Activated CD4-positive, alpha-beta T cell treated with anti-CD3 and anti-CD28 coated beads, Interleukin-2, amount 10 ng/mL, durations not matched to agents 7 days and 5 days (primary cell): Measurements from ENCODE around the gene ERC2. TPM values are rescaled to one million over a fixed set of nuclear protein-coding genes. Genes with fewer than 3 reads are reported as not detected.

Experiments
- CTCF ChIA-PET: fragments of 350-600 bp; sonication (Branson Sonifier 250); formaldehyde crosslinking; loops from one replicate; lab custom pipeline; 2021; ENCODE audit warnings: antibody characterized with exemption; lab: Charles Lee
- POLR2A ChIA-PET: fragments of 350-600 bp; sonication (Branson Sonifier 250); formaldehyde crosslinking; loops from one replicate; lab custom pipeline; 2021; ENCODE audit warnings: antibody characterized with exemption; lab: Charles Lee
- DNase-seq: peaks from one replicate; pipeline ENCODE4 v3.0.0-alpha.2; 2020
- H3K27ac Mint-ChIP-seq: one replicate; pipeline ENCODE4 v1.8.0; 2021; ENCODE audit warnings: mild to moderate bottlenecking, moderate library complexity, mixed read lengths
- H3K27me3 Mint-ChIP-seq: one replicate; pipeline ENCODE4 v1.8.0; 2021; ENCODE audit warnings: mixed read lengths
- H3K36me3 Mint-ChIP-seq: one replicate; pipeline ENCODE4 v1.8.0; 2021; ENCODE audit warnings: low read depth, mixed read lengths
- H3K4me1 Mint-ChIP-seq: one replicate; pipeline ENCODE4 v1.8.0; 2021; ENCODE audit warnings: mixed read lengths
- H3K4me3 Mint-ChIP-seq: one replicate; pipeline ENCODE4 v1.8.0; 2021; ENCODE audit warnings: mild to moderate bottlenecking, moderate library complexity, mixed read lengths
- H3K9me3 Mint-ChIP-seq: one replicate; pipeline ENCODE4 v1.8.0; 2021; ENCODE audit warnings: mixed read lengths
- total RNA-seq, 2 experiments: library from RNA; stranded (reverse); gene quantifications; one replicate each; pipeline ENCODE4 v1.2.3, GENCODE V29; 2021

ERC2 gene
- total RNA-seq, 2 experiments from 2014 or later: not detected

DNA sequence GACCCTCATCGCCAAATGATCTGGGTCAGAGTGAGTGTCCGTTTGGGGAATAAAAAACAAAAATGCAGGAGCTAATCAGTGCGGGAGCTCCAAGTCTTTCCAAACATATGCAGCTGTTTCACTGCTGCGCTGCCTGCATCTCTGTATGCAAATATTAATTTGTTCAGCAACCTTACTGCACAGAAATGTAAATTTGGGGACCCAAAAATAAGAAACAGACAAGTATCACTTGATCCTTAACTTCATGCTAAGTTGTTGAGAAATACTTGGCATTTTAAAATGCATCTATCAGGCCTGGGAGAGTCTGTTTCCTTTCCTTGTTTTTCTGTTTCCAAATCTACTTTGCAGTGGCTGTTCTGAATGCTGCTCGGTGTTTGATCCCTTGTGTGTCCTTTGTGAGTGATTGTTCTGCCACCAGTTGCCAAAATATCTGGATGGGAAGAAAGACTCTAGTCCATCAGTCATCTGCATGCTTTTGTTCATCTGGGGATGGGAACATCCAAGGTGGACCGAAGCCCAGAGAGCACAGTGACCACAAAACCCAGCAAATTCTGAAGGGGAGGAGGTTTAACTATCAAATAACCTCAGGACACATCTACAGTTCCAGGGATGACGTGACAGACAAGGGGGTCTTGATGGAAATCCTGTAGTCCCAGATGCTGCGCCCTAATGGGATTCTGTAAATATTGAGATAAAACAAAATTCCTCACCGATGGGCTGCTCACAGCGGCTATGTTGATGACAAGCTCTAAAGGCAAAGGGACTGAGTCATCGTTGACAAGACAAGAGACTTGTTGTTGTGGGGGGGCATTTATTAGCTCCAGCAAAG is 781.6 kb downstream of the ERC2 start:
- no peaks in the 10 kb centered on the region for H3K27me3 Mint-ChIP-seq

DNA sequence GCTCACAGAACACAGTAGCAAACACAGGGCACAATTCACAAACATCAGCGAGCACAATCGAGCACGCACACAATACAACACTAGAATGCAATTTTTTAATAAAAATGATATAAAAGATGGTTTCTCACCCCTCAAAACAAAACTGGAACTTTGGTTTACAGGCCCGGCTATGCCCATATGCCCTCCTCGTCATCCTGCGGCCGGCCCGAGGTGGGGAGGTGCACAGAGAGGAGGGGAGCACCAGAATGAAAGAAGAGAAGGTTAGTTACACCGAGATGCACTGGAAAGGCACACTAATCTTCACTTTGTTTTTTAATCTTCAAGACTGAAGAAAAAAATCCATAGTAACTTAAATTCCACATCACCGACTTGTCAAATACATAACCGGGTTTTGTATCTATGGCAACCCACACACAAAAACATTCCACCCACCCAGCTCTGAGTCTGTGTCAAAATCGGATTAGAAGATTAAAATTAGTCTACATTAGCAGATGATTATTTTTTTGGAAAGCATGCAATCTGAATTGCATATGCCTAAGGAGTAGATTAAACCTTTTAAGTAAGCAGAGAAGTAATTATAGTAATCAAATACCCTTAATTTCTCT is 784.5 kb downstream of the ERC2 start:
- Mint-ChIP-seq H3K27me3 (no peaks in the 10 kb centered on the region), H3K4me1 (no peaks in the 10 kb centered on the region), H3K4me3 (no peak overlapping the region), H3K27ac (no peak overlapping the region), H3K9me3 (no peaks in the 10 kb centered on the region), H3K36me3 (no peaks in the 10 kb centered on the region)
- ChIA-PET POLR2A (no interaction called here), CTCF (interaction anchor here (0.7 kb wide), 1 partner anchor 53 kb away, joined by 4 read pairs; no protein-coding TSS in a partner anchor)
- DNase-seq: no peak

More for the DNA sequence above, 781.6 kb downstream of the ERC2 start:
- Mint-ChIP-seq H3K27ac (no peak overlapping the region), H3K4me3 (no peak overlapping the region), H3K9me3 (no peaks in the 10 kb centered on the region), H3K4me1 (no peaks in the 10 kb centered on the region), H3K36me3 (no peaks in the 10 kb centered on the region)
- no peak for DNase-seq
- ChIA-PET POLR2A (no interaction called here), CTCF (no interaction called here)

DNA sequence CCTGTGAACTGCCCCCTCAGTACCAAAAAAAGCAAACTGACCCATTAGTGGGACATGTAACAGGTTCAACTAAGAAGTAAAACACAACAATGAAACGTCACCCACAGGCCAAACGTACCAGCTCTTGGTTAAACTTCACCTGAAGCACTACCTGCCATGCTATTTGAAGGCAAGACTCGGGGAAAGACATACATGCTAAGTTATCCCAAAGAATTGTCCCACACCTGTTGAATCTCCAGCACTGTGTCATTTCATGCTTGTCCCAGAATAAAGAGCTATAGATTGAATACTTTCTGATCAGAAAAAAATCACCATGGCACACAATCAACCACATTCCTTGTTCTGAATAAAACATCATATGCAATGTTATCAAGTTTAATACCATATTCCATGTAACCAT is 785.8 kb downstream of the ERC2 start:
- Mint-ChIP-seq H3K9me3 (no peaks in the 10 kb centered on the region), H3K27me3 (no peaks in the 10 kb centered on the region), H3K4me1 (no peaks in the 10 kb centered on the region), H3K4me3 (no peak overlapping the region), H3K27ac (no peak overlapping the region), H3K36me3 (no peaks in the 10 kb centered on the region)
- no peak for DNase-seq
- ChIA-PET POLR2A (no interaction called here), CTCF (interaction anchor here (0.5 to 1.0 kb wide), 2 partner anchors 16 to 1091 kb away, joined by 3 to 4 read pairs; no protein-coding TSS in a partner anchor)

DNA sequence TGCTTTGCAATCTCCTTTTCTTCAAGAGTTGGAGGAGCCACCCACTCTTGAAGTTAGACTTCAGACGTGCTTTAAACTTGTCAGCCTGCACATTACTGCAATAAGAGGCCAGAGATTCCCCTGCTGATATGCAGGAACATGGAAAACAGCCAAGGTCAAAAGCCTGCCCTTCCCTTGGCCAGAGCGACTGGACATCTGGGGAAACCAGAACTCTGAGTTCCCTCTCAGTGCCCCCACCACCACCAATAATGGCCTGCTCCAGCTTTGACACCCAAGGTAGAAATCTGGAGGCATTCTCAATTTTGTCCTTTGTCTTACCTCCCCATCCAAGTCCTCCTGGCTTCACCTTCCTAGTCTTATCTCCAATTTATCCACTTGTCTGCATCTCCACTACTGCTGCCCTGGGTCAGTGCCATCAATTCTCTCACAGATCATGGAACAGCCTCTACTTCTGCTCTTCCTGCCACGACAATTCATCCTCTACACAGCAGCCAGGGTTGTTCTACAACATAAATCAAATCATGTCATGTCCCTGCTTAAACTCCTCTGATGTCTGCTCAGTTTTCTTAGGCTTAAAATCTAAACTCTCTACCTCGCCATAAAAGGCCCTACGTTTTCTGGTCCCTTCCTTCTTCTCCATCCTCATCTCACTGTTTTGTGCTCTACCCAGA is 789.6 kb downstream of the ERC2 start:
- no peaks in the 10 kb centered on the region for H3K27me3 Mint-ChIP-seq
- ChIA-PET CTCF (no interaction called here), POLR2A (no interaction called here)
- DNase-seq: no peak
- H3K27ac Mint-ChIP-seq: no peak overlapping the region
- H3K4me3 Mint-ChIP-seq: no peak overlapping the region
- no peaks in the 10 kb centered on the region for H3K9me3 Mint-ChIP-seq
- no peaks in the 10 kb centered on the region for H3K36me3 Mint-ChIP-seq
- H3K4me1 Mint-ChIP-seq: peaks cover 1% of the 10 kb centered on the region

DNA sequence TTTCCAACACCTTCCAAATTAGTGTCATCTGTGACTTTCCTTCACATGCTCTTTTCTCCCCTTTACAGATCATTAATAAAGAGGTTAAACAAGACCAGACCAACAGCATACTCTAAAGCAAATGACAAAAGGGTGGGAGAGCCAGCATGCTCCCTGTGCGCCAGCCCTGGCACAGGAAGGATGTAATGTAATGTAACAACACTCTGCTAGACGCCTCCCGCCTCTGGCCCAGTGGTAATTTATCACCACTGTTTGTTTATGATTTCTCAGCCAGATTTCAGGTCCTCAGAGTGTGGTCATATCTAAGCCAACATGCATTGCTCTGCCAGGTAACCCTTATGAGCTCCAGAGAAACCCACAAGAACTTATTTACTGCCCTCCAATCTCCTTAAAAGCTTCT is 791.6 kb downstream of the ERC2 start:
- Mint-ChIP-seq H3K4me3 (no peak overlapping the region), H3K27me3 (no peaks in the 10 kb centered on the region), H3K9me3 (no peaks in the 10 kb centered on the region), H3K27ac (no peak overlapping the region), H3K4me1 (peaks cover 1% of the 10 kb centered on the region), H3K36me3 (no peaks in the 10 kb centered on the region)
- CTCF ChIA-PET: no interaction called here
- DNase-seq: no peak
- POLR2A ChIA-PET: no interaction called here

DNA sequence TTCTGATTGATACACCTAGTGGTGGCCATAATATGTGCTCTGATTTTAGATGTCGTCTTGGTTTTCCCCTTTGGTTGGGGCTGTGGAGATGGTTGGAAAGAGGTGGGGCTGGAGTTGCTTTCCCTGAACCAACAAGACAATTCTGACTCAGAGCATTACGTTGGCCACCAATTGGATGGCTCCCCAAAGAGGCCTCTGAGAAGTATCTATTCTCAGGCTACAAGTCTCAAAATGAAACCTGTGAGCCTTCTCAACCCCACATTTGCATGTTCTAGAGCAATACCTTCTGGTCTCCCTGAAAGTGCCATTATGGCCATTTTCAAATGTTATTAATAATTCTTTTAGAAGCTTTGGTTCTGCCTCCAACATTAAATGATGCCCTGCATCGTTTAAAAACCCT is 792.8 kb downstream of the ERC2 start:
- POLR2A ChIA-PET: no interaction called here
- no peak for DNase-seq
- Mint-ChIP-seq H3K4me3 (no peak overlapping the region), H3K4me1 (peaks cover 1% of the 10 kb centered on the region), H3K27me3 (no peaks in the 10 kb centered on the region), H3K9me3 (no peaks in the 10 kb centered on the region), H3K27ac (no peak overlapping the region), H3K36me3 (no peaks in the 10 kb centered on the region)
- CTCF ChIA-PET: no interaction called here

DNA sequence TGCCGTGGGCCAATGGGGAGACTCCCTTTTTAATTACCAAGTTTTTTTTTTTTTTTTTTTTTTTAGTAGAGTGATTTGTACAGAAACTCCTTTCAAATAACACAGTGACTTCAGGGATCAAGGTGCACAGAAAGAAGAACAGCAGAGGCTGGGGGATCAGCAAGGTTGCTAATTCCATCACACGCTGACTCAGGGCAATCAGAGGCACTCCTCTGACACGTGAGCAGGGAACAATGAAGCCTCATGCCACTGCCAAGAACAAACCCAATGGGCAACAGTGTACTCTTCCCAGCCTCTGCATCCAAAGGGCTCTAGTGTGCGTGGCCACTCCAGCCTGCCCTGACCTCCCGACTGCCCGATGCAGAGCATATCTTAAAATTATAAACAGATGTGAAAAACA is 794.5 kb downstream of the ERC2 start:
- Mint-ChIP-seq H3K4me3 (no peak overlapping the region), H3K9me3 (no peaks in the 10 kb centered on the region), H3K27me3 (no peaks in the 10 kb centered on the region), H3K27ac (no peak overlapping the region), H3K36me3 (no peaks in the 10 kb centered on the region), H3K4me1 (peaks cover 1% of the 10 kb centered on the region)
- ChIA-PET POLR2A (no interaction called here), CTCF (interaction anchor here (0.7 kb wide), 1 partner anchor 115 kb away, joined by 3 read pairs; no protein-coding TSS in a partner anchor)
- DNase-seq: no peak

DNA sequence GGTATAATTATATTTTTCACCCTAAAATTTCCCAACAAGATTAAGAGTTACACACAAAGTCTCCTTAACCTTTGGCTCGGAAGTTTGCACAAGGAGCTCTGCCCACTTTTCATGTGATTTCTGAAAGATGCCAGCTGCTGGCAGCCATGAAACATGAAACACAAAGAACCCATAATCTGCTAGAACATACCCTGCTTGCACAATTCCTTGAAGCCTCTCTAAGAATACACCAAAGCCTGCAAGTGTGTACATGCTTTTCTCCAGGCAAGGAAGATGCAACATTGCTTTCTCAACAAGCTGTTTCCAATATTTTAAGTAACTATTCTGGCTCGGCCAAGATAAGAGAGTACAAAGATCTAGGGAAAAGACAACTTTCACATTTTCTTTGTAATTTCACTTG is 799.1 kb downstream of the ERC2 start:
- DNase-seq: no peak
- Mint-ChIP-seq H3K27me3 (peaks cover 2% of the 10 kb centered on the region), H3K4me1 (peaks cover 6% of the 10 kb centered on the region), H3K36me3 (no peaks in the 10 kb centered on the region), H3K4me3 (no peak overlapping the region), H3K9me3 (no peaks in the 10 kb centered on the region), H3K27ac (no peak overlapping the region)
- CTCF ChIA-PET: no interaction called here
- POLR2A ChIA-PET: no interaction called here

DNA sequence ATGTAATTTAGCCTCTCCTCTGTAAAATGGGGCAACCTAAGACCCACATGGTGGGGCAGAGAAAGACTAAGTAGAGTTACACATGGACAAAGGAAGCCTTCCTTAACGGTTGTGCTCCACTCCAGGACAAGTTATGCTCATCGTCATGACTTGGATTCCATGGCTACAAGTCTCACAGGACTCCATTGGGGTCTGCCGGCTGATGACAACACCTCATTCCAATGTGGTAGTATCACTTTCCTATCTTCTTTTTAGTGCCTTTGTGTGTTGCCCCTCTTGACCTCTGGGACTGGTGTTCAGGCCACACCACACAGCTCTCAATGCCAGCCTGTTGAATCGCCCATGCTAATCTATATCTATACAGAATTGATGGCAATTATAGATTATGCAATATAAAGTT is 799.9 kb downstream of the ERC2 start:
- Mint-ChIP-seq H3K9me3 (no peaks in the 10 kb centered on the region), H3K27ac (no peak overlapping the region), H3K27me3 (peaks cover 2% of the 10 kb centered on the region), H3K4me3 (no peak overlapping the region), H3K36me3 (no peaks in the 10 kb centered on the region), H3K4me1 (peaks cover 7% of the 10 kb centered on the region)
- ChIA-PET POLR2A (no interaction called here), CTCF (no interaction called here)
- DNase-seq: no peak

DNA sequence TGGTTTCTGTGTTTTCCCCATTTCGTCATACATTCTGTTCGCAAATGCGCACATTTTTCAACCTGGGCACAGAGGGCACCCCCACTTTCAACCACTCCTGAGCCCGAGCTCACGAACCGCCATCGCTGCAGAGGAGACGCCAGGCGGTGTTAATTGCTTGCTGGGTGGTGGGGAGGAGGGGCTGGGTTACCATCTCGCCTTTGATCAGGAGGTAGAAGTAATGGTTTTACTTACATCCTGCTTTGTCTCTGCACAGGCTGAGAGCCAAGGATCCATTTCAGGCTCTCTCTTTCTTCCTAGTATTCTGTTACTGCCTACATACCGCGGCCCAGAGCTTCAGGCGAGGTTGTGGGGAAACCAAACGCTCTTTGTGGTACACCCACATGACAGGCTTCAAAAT is 803.9 kb downstream of the ERC2 start:
- peaks cover 2% of the 10 kb centered on the region for H3K27me3 Mint-ChIP-seq
- peak overlapping the region; percentile 42 for H3K27ac Mint-ChIP-seq
- H3K36me3 Mint-ChIP-seq: no peaks in the 10 kb centered on the region
- ChIA-PET CTCF (no interaction called here), POLR2A (no interaction called here)
- DNase-seq: peak; percentile 20
- no peak overlapping the region for H3K4me3 Mint-ChIP-seq
- H3K4me1 Mint-ChIP-seq: peaks cover 7% of the 10 kb centered on the region
- no peaks in the 10 kb centered on the region for H3K9me3 Mint-ChIP-seq

DNA sequence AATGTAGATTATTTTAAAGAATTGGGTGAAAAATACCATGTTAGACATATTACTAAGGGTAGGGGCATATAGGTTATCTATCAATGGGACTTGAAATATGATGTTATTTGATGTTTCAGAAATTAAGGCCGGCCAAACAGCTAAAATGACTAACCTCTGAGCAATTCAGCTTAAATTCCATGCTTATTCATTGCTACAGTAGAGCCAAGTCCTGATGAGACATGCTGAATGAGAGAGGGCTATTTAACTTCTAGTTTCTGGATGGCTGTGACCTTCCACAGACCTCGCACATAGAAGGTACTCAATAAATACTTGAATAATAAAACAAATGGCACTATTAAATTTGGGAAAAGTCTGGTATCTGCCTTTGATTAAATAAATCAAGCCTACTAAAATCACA is 805.6 kb downstream of the ERC2 start:
- Mint-ChIP-seq H3K4me1 (peaks cover 7% of the 10 kb centered on the region), H3K4me3 (no peak overlapping the region), H3K9me3 (no peaks in the 10 kb centered on the region), H3K36me3 (no peaks in the 10 kb centered on the region), H3K27me3 (peaks cover 2% of the 10 kb centered on the region), H3K27ac (no peak overlapping the region)
- CTCF ChIA-PET: no interaction called here
- no peak for DNase-seq
- POLR2A ChIA-PET: no interaction called here

DNA sequence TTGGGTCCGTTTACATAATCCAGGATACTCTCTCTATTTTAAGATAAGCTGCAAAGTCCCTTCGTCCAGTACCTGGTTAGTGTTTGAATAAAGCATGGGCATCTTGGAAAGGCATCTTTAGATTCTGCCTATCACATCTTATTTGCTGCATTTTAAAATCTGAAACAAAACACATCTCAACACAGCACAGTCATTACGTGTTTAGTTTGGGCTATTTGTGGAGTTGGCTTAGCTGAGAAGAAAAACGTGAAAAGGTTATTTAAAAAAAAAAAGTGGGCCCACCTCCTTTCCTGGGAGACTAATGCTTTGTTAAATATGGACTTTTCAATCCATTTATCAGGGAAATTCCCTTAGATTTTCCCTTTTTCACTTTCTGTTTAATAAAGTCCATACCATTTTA is 806.7 kb downstream of the ERC2 start:
- no peak overlapping the region for H3K4me3 Mint-ChIP-seq
- H3K36me3 Mint-ChIP-seq: no peaks in the 10 kb centered on the region
- CTCF ChIA-PET: interaction anchor here (0.6 kb wide), 1 partner anchor 21 kb away, joined by 4 read pairs; no protein-coding TSS in a partner anchor
- no peak overlapping the region for H3K27ac Mint-ChIP-seq
- peaks cover 7% of the 10 kb centered on the region for H3K4me1 Mint-ChIP-seq
- POLR2A ChIA-PET: interaction anchor here (0.6 kb wide), 1 partner anchor 192 kb away, joined by 3 read pairs; no protein-coding TSS in a partner anchor
- no peaks in the 10 kb centered on the region for H3K9me3 Mint-ChIP-seq
- peaks cover 2% of the 10 kb centered on the region for H3K27me3 Mint-ChIP-seq
- no peak for DNase-seq

DNA sequence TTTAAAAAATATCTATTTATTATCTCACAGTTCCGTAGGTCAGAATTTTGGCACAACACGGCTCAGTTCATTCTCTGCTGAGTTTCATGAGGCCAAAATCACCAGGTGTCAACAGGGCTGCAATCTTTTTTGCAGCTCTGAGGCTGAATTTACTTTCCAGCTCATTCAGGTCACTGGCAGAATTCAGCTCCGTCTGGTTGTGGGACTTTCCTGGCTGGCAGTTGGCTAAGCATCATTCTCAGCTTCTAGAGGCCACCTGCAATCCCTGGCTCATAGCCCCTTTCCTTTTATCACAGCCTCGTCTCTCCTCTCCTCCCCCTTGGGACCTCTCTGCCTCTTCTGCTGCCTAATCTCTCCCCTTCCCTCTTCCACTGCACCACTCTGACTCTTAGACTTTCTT is 807.1 kb downstream of the ERC2 start:
- no peak for DNase-seq
- Mint-ChIP-seq H3K9me3 (no peaks in the 10 kb centered on the region), H3K4me3 (no peak overlapping the region), H3K27ac (no peak overlapping the region), H3K27me3 (peaks cover 2% of the 10 kb centered on the region), H3K36me3 (no peaks in the 10 kb centered on the region), H3K4me1 (peaks cover 7% of the 10 kb centered on the region)
- ChIA-PET POLR2A (no interaction called here), CTCF (no interaction called here)
